HepG2 (cell line): ENCODE measurements around the gene KIAA1328. TPM values are rescaled to one million over a fixed set of nuclear protein-coding genes. Genes with fewer than 3 reads are reported as not detected.

Experiments
- ATAC-seq: fragments of 200-7000 bp; cut with Tn5 transposase; 3 replicates; pipeline ENCODE4 v1.9.1; 2020; ENCODE audit warnings: mild to moderate bottlenecking, moderate library complexity
- BruUV-seq: library from RNA; stranded (reverse); fragments of 400-500 nt; replicated peaks from 2 replicates; lab custom pipeline; 2021; lab: Mats Ljungman, UMichigan
- CTCF ChIA-PET: fragments of 300-600 bp; formaldehyde crosslinking; extraction: SDS; loops from one replicate; lab custom pipeline; 2021; ENCODE audit warnings: low total read pairs, inconsistent platforms, low intra/inter-chr PET ratio; lab: Yijun Ruan, JAX
- POLR2A ChIA-PET: fragments of 350-600 bp; sonication (Branson Sonifier 250); formaldehyde crosslinking; loops from one replicate; lab custom pipeline; 2020; ENCODE audit warnings: antibody characterized with exemption, inconsistent platforms; lab: Yijun Ruan, JAX
- DNase-seq: peaks from one replicate; pipeline ENCODE4 v3.0.0-alpha.2; 2015; ENCODE audit warnings: low spot score
- FAIRE-seq: peaks from 3 replicates; lab custom pipeline; 2011; peaks lifted over from hg19 to GRCh38; lab: Jason Lieb, UNC
- H2AFZ ChIP-seq: one replicate; pipeline ENCODE4 v1.6.1; 2011; ENCODE audit warnings: low read length, inconsistent platforms
- H3K27ac ChIP-seq: fragments of 300-600 bp; 3 replicates; pipeline ENCODE4 v1.8.0; 2011; ENCODE audit warnings: mixed run types, mild to moderate bottlenecking, mixed read lengths, low read length, inconsistent platforms; ENCODE audit not compliant: insufficient read depth; ENCODE audit errors: extremely low read length
- H3K27me3 ChIP-seq, 2 experiments: fragments of 200-600 bp in 1 of 2; 2 replicates in 1 of 2; 3 replicates in 1 of 2; pipeline versions ENCODE4 v1.6.0 to v1.8.0; 2011; ENCODE audit warnings: low read length in 2 of 2, mild to moderate bottlenecking in 2 of 2, moderate library complexity in 2 of 2, inconsistent platforms in 1 of 2; ENCODE audit not compliant: insufficient read depth in 2 of 2, control insufficient read depth in 1 of 2
- H3K36me3 ChIP-seq, 2 experiments: fragments of 200-600 bp in 1 of 2; replicated peaks in 1 of 2; 2 replicates in 1 of 2; 3 replicates in 1 of 2; pipeline versions ENCODE4 v1.5.1 to v1.8.0; 2011; ENCODE audit warnings: low read length in 2 of 2, inconsistent platforms in 1 of 2; ENCODE audit not compliant: insufficient read depth in 2 of 2, control insufficient read depth in 1 of 2
- H3K4me1 ChIP-seq: 2 replicates; pipeline ENCODE4 v1.5.1; 2012; ENCODE audit warnings: low read length, inconsistent platforms; ENCODE audit not compliant: insufficient read depth
- H3K4me2 ChIP-seq: 2 replicates; pipeline ENCODE4 v1.6.0; 2011; ENCODE audit warnings: low read depth, low read length, inconsistent platforms
- H3K4me3 ChIP-seq, 3 experiments: fragments of 200-600 bp in 1 of 3; sonication (generic), shearing (Covaris generic) in 1 of 3; replicated peaks in 1 of 3; 2 replicates each; pipeline ENCODE4 v1.5.1; 2011 to 2016; ENCODE audit warnings: low read length in 3 of 3, inconsistent platforms in 2 of 3, low read depth in 2 of 3, mild to moderate bottlenecking in 2 of 3, control low read depth in 1 of 3, mixed read lengths in 1 of 3; ENCODE audit not compliant: insufficient read depth in 1 of 3
- H3K79me2 ChIP-seq: one replicate; pipeline ENCODE4 v1.6.1; 2011; ENCODE audit warnings: low read length, inconsistent platforms; ENCODE audit not compliant: insufficient read depth
- H3K9ac ChIP-seq: 2 replicates; pipeline ENCODE4 v1.6.0; 2011; ENCODE audit warnings: mild to moderate bottlenecking, low read depth, low read length, inconsistent platforms; ENCODE audit not compliant: insufficient read depth
- H3K9me3 ChIP-seq: 2 replicates; pipeline ENCODE4 v1.5.1; 2012; ENCODE audit warnings: mild to moderate bottlenecking, low read length
- H4K20me1 ChIP-seq: 2 replicates; pipeline ENCODE4 v1.6.0; 2011; ENCODE audit warnings: inconsistent platforms, mild to moderate bottlenecking, low read length, moderate library complexity; ENCODE audit not compliant: insufficient read depth
- ATF7 ChIP-seq, 2 experiments: fragments of 450-650 bp in 1 of 2; sonication (generic) in 1 of 2; formaldehyde crosslinking in 1 of 2; IDR thresholded peaks; 2 replicates each; pipeline versions ENCODE4 v1.4.0 to v1.6.1; 2016 to 2020; ENCODE audit warnings: antibody characterized with exemption in 1 of 2, mild to moderate bottlenecking in 1 of 2, missing genetic modification reagents in 1 of 2
- BORCS8-MEF2B ChIP-seq: sonication (generic); formaldehyde crosslinking; IDR thresholded peaks from 2 replicates; pipeline ENCODE4 v1.8.0; 2022; ENCODE audit warnings: mild to moderate bottlenecking, missing genetic modification reagents
- CHCHD3 ChIP-seq: sonication (generic); formaldehyde crosslinking; IDR thresholded peaks from 2 replicates; pipeline ENCODE4 v1.8.0; 2022; ENCODE audit warnings: mild to moderate bottlenecking, missing genetic modification reagents, moderate library complexity
- CHD2 ChIP-seq: IDR thresholded peaks from 2 replicates; pipeline ENCODE4 v1.6.1; 2011; ENCODE audit warnings: low read depth, low read length, improper control_type of control experiment
- FOXA3 ChIP-seq: IDR thresholded peaks from 2 replicates; pipeline ENCODE4 v1.6.1; 2016; ENCODE audit warnings: missing genetic modification reagents, missing compliant biosample characterization
- GTF2F1 ChIP-seq: fragments of 150-350 bp; IDR thresholded peaks from 2 replicates; pipeline ENCODE4 v1.6.1; 2014; ENCODE audit warnings: low read length
- HNRNPLL ChIP-seq: fragments of 200-400 bp; formaldehyde crosslinking; IDR thresholded peaks from 2 replicates; pipeline ENCODE4 v1.6.1; 2017; ENCODE audit warnings: mild to moderate bottlenecking, low read depth, low read length; ENCODE audit not compliant: poor library complexity, severe bottlenecking
- HOXD1 ChIP-seq: sonication (generic); formaldehyde crosslinking; IDR thresholded peaks from 2 replicates; pipeline ENCODE4 v1.5.0; 2020; ENCODE audit warnings: missing genetic modification reagents
- ISX ChIP-seq: sonication (generic); formaldehyde crosslinking; conservative IDR thresholded peaks from 2 replicates; pipeline ENCODE4 v1.5.0; 2020; ENCODE audit warnings: missing genetic modification reagents
- MTA1 ChIP-seq: sonication (generic); formaldehyde crosslinking; IDR thresholded peaks from 2 replicates; pipeline ENCODE4 v1.4.0; 2020; ENCODE audit warnings: missing genetic modification reagents, mild to moderate bottlenecking, borderline replicate concordance
- NFKB2 ChIP-seq: sonication (generic); formaldehyde crosslinking; IDR thresholded peaks from 2 replicates; pipeline ENCODE4 v1.4.0; 2020; ENCODE audit warnings: missing genetic modification reagents, borderline replicate concordance
- NR3C1 ChIP-seq: sonication (generic); formaldehyde crosslinking; IDR thresholded peaks from 2 replicates; pipeline ENCODE4 v1.4.0; 2020; ENCODE audit warnings: missing genetic modification reagents
- RFXANK ChIP-seq: IDR thresholded peaks from 2 replicates; pipeline ENCODE4 v1.6.1; 2016
- SMAD3 ChIP-seq: sonication (generic); formaldehyde crosslinking; IDR thresholded peaks from 2 replicates; pipeline ENCODE4 v1.4.0; 2020; ENCODE audit warnings: missing genetic modification reagents
- ZGPAT ChIP-seq: IDR thresholded peaks from 2 replicates; pipeline ENCODE4 v1.6.1; 2016; ENCODE audit warnings: mild to moderate bottlenecking
- ZNF18 ChIP-seq: sonication (generic); formaldehyde crosslinking; IDR thresholded peaks from 2 replicates; pipeline ENCODE4 v1.8.0; 2022; ENCODE audit warnings: mild to moderate bottlenecking, missing genetic modification reagents; ENCODE audit not compliant: insufficient replicate concordance
- ZNF205 ChIP-seq: IDR thresholded peaks from 2 replicates; pipeline ENCODE4 v1.6.1; 2018; ENCODE audit warnings: missing biosample characterization, missing genetic modification reagents
- ZNF441 ChIP-seq: sonication (generic); formaldehyde crosslinking; IDR thresholded peaks from 2 replicates; pipeline ENCODE4 v1.7.0; 2021; ENCODE audit warnings: missing genetic modification reagents, borderline replicate concordance
- ZNF674 ChIP-seq: sonication (generic); formaldehyde crosslinking; IDR thresholded peaks from 2 replicates; pipeline ENCODE4 v1.5.0; 2020; ENCODE audit warnings: low read depth, mild to moderate bottlenecking, missing genetic modification reagents
- WGBS: methylation state at CpG from one replicate; pipeline ENCODE4 v1.1.6; 2017; ENCODE audit warnings: low lambda C conversion rate; 5-methylcytosine and 5-hydroxymethylcytosine counted together
- in situ Hi-C: cut with HindIII; loops from 2 replicates; pipeline ENCODE4 v1.10.0; 2017; ENCODE audit warnings: low pct_unique_long_range_greater_than_20kb; ENCODE audit not compliant: extremely low pct_ligation_motif_present
- intact Hi-C: fragments of 100-400 bp; cut with micrococcal nuclease; formaldehyde crosslinking; loops from one replicate; pipeline ENCODE4 v1.10.0; 2022; ENCODE audit not compliant: unreplicated experiment
- polyA plus RNA-seq, 8 experiments: library from polyadenylated mRNA; depleted of rRNA in 3 of 8; stranded (reverse) in 7 of 8; unstranded in 1 of 8; fragments of >200 nt; fragmentation: Illumina TruSeq in 4 of 8; extraction: Trizol in 4 of 8; gene quantifications; 2 replicates each; pipeline versions ENCODE4 v1.2.1 to v1.2.3, GENCODE V29; 2011 to 2016; ENCODE audit warnings: low read depth in 4 of 8, missing spikeins in 1 of 8, mixed read lengths in 1 of 8; ENCODE audit not compliant: insufficient read depth in 1 of 8
- total RNA-seq, 5 experiments: library from RNA; depleted of rRNA; stranded (reverse); fragments of >200 nt; fragmentation: Illumina TruSeq; extraction: Trizol; gene quantifications; 2 replicates each; pipeline ENCODE4 v1.2.3, GENCODE V29; 2016; ENCODE audit warnings: low read depth in 1 of 5
- TF ChIP-seq, protein P1 (sequence below): sonication (generic); formaldehyde crosslinking; IDR thresholded peaks from 2 replicates; pipeline ENCODE4 v1.5.0; 2020; ENCODE audit warnings: missing genetic modification reagents, mild to moderate bottlenecking, borderline replicate concordance
- TF ChIP-seq, protein P2 (sequence below): sonication (generic); formaldehyde crosslinking; IDR thresholded peaks from 2 replicates; pipeline ENCODE4 v1.4.0; 2020; ENCODE audit warnings: missing genetic modification reagents

Gene KIAA1328
- total and polyA plus RNA-seq, 2 of the 13 experiments (the other 11 are each of a cell fraction or from before 2014, with no cell fraction given), result 4.1 to 6.0 TPM

GRCh38 chr18:36811955-36812354 is 17.0 kb upstream of the KIAA1328 start (continued):
- TF ChIP-seq, protein P1, sequence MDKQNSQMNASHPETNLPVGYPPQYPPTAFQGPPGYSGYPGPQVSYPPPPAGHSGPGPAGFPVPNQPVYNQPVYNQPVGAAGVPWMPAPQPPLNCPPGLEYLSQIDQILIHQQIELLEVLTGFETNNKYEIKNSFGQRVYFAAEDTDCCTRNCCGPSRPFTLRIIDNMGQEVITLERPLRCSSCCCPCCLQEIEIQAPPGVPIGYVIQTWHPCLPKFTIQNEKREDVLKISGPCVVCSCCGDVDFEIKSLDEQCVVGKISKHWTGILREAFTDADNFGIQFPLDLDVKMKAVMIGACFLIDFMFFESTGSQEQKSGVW (CRISPR knock-in tag), result no peak
- TF ChIP-seq ZNF205 (CRISPR knock-in tag) (no peak), FOXA3 (CRISPR knock-in tag) (no peak), NR3C1 (no peak), HOXD1 (CRISPR knock-in tag) (no peak), SMAD3 (CRISPR knock-in tag) (no peak), ISX (CRISPR knock-in tag) (no peak), RFXANK (no peak)

GRCh38 chr18:36812678-36813077 is 16.2 kb upstream of the KIAA1328 start:
- no peak overlapping the region for H2AFZ ChIP-seq
- DNase-seq, result no peak
- no TSS peak for BruUV-seq
- intact Hi-C loops (no loop called here), in situ Hi-C loops (no loop called here)
- no peaks in the 10 kb centered on the region for H3K27me3 ChIP-seq
- peaks cover 7% of the 10 kb centered on the region for H4K20me1 ChIP-seq
- H3K79me2 ChIP-seq, result no peaks in the 10 kb centered on the region
- WGBS, result 100% methylated on average over 3 of the region's 3 CpGs
- ATAC-seq, result no peak
- no peaks in the 10 kb centered on the region for H3K4me1 ChIP-seq
- no peaks in the 10 kb centered on the region for H3K9me3 ChIP-seq
- no peak overlapping the region for H3K9ac ChIP-seq
- FAIRE-seq, result no peak
- no peak overlapping the region for H3K4me3 ChIP-seq
- ChIA-PET CTCF (no interaction called here), POLR2A (no interaction called here)
- peaks cover 6 to 53% of the 10 kb centered on the region in 2 experiments; a peak in 4 of 5 replicates for H3K36me3 ChIP-seq
- no peak overlapping the region for H3K27ac ChIP-seq
- H3K4me2 ChIP-seq, result no peak overlapping the region
- TF ChIP-seq CHCHD3 (CRISPR knock-in tag) (no peak), ZNF674 (CRISPR knock-in tag) (no peak), GTF2F1 (no peak), ZGPAT (CRISPR knock-in tag) (no peak), ZNF441 (no peak), MTA1 (no peak), ZNF18 (CRISPR knock-in tag) (no peak), CHD2 (no peak), ATF7 (IDR thresholded peaks at IDR 0.05) (no peak), ATF7 (CRISPR knock-in tag; IDR thresholded peaks at IDR 0.05) (no peak), BORCS8-MEF2B (CRISPR knock-in tag) (no peak), HNRNPLL (no peak), NFKB2 (CRISPR knock-in tag) (no peak)
- TF ChIP-seq, protein P2, sequence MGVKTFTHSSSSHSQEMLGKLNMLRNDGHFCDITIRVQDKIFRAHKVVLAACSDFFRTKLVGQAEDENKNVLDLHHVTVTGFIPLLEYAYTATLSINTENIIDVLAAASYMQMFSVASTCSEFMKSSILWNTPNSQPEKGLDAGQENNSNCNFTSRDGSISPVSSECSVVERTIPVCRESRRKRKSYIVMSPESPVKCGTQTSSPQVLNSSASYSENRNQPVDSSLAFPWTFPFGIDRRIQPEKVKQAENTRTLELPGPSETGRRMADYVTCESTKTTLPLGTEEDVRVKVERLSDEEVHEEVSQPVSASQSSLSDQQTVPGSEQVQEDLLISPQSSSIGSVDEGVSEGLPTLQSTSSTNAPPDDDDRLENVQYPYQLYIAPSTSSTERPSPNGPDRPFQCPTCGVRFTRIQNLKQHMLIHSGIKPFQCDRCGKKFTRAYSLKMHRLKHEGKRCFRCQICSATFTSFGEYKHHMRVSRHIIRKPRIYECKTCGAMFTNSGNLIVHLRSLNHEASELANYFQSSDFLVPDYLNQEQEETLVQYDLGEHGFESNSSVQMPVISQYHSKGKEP (CRISPR knock-in tag), result no peak
